ENCODE data around the gene AFTPH.

The AFTPH gene

GRCh38 chr2:64634345-64635267 is 110.5 kb downstream of the AFTPH start:
- no peak overlapping the region for H3K27ac Mint-ChIP-seq
- no peaks in the 10 kb centered on the region for H3K9me3 Mint-ChIP-seq
- H3K27me3 Mint-ChIP-seq, result no peaks in the 10 kb centered on the region
- peaks cover 47% of the 10 kb centered on the region for H3K4me1 Mint-ChIP-seq
- peaks cover 14% of the 10 kb centered on the region for H3K36me3 Mint-ChIP-seq
- no peak overlapping the region for H3K4me3 Mint-ChIP-seq

GRCh38 chr2:64635976-64636911 is 112.1 kb downstream of the AFTPH start:
- peaks cover 14% of the 10 kb centered on the region for H3K36me3 Mint-ChIP-seq
- peaks cover 63% of the 10 kb centered on the region for H3K4me1 Mint-ChIP-seq
- H3K4me3 Mint-ChIP-seq, result peak overlapping the region; percentile 72
- peak overlapping the region; percentile 89 for H3K27ac Mint-ChIP-seq
- no peaks in the 10 kb centered on the region for H3K27me3 Mint-ChIP-seq
- no peaks in the 10 kb centered on the region for H3K9me3 Mint-ChIP-seq

- Mint-ChIP-seq H3K9me3 (no peaks in the 10 kb centered on the region), H3K36me3 (peaks cover 14% of the 10 kb centered on the region), H3K27me3 (no peaks in the 10 kb centered on the region), H3K4me1 (peaks cover 72% of the 10 kb centered on the region), H3K27ac (peak overlapping the region; percentile 85), H3K4me3 (peak overlapping the region; percentile 72)
These were observed 113.0 kb downstream of the AFTPH start for GRCh38 chr2:64637000-64637635.

- Mint-ChIP-seq H3K4me1 (peaks cover 77% of the 10 kb centered on the region), H3K36me3 (peaks cover 12% of the 10 kb centered on the region), H3K27ac (peak overlapping the region; percentile 81), H3K4me3 (peak overlapping the region; percentile 6), H3K27me3 (no peaks in the 10 kb centered on the region), H3K9me3 (no peaks in the 10 kb centered on the region)
These were observed 113.8 kb downstream of the AFTPH start for GRCh38 chr2:64637931-64638330.

GRCh38 chr2:64638502-64639120 is 114.5 kb downstream of the AFTPH start:
- Mint-ChIP-seq H3K4me1 (peaks cover 81% of the 10 kb centered on the region), H3K4me3 (peak overlapping the region; percentile 6), H3K36me3 (peaks cover 6% of the 10 kb centered on the region), H3K27ac (peak overlapping the region; percentile 81), H3K9me3 (no peaks in the 10 kb centered on the region), H3K27me3 (no peaks in the 10 kb centered on the region)

- peaks cover 90% of the 10 kb centered on the region for H3K4me1 Mint-ChIP-seq
- no peak overlapping the region for H3K4me3 Mint-ChIP-seq
- H3K9me3 Mint-ChIP-seq, result no peaks in the 10 kb centered on the region
- no peaks in the 10 kb centered on the region for H3K27me3 Mint-ChIP-seq
- peaks cover 5% of the 10 kb centered on the region for H3K36me3 Mint-ChIP-seq
- H3K27ac Mint-ChIP-seq, result no peak overlapping the region
These were observed 115.6 kb downstream of the AFTPH start for GRCh38 chr2:64639691-64640090.

- H3K27me3 Mint-ChIP-seq, result no peaks in the 10 kb centered on the region
- no peaks in the 10 kb centered on the region for H3K9me3 Mint-ChIP-seq
- peaks cover 97% of the 10 kb centered on the region for H3K4me1 Mint-ChIP-seq
- peak overlapping the region; percentile 39 for H3K27ac Mint-ChIP-seq
- H3K36me3 Mint-ChIP-seq, result peaks cover 5% of the 10 kb centered on the region
- H3K4me3 Mint-ChIP-seq, result no peak overlapping the region
These were observed 116.3 kb downstream of the AFTPH start for GRCh38 chr2:64640153-64641044.

GRCh38 chr2:64641599-64641998 is 117.5 kb downstream of the AFTPH start:
- Mint-ChIP-seq H3K9me3 (no peaks in the 10 kb centered on the region), H3K4me3 (no peak overlapping the region), H3K27me3 (no peaks in the 10 kb centered on the region), H3K4me1 (peaks cover 96% of the 10 kb centered on the region), H3K36me3 (no peaks in the 10 kb centered on the region), H3K27ac (peak overlapping the region; percentile 43)

Data from activated naive CD4-positive, alpha-beta T cell treated with anti-CD3 and anti-CD28 coated beads, Interleukin-2, amount 50 U/mL, for 24 hours (primary cell).